Cortex of kidney (tissue), 1 donor: ENCODE measurements around the gene CCDC74B.
"Not testable (repeated sequence)": the region's sequence is repeated elsewhere in the genome, so short reads cannot be mapped to it uniquely, and the experiment has no call there.

Experiments used
- DNase-seq: peaks from one replicate; lab custom pipeline; 2025; lab: John Stamatoyannopoulos, UW

Gene CCDC74B

DNA sequence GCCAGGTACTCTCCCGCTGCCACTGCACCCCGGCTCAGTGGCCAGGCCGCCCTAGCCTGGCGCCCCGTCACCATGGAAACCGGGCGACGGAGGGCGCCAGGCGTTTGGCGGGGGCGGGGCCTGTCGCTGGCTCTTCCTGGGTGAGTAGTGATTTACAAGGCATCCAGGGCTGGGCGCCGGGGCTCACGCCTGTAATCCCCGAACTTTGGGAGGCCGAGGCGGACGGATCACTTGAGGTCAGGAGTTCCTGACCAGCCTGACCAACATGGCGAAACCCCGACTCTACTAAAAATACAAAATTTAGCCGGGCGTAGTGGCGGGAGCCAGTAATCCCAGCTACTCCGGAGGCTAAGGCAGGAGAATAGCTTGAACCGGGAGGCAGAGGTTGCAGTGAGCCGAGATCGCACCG, at the start of gene CCDC74B:
Gene CCDC74B (minus strand): TSS at position 107 of the 409 bp plus-strand sequence. CDS start 116 bp downstream, outside the sequence.
- DNase-seq = not testable (repeated sequence)

DNA sequence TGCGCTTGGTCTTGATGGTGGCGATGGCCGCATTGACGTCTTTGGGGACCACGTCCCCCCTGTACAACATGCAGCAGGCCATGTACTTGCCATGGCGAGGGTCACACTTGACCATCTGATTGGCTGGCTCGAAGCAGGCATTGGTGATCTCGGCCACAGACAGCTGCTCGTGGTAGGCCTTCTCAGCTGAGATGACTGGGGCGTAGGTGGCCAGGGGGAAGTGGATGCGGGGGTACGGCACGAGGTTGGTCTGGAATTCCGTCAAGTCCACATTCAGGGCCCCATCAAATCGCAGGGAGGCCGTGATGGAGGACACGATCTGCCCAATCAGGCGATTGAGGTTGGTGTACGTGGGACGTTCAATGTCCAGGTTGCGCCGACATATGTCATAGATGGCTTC, 48.9 kb upstream of the CCDC74B start:
- not testable (repeated sequence) for DNase-seq

GRCh38 chr2:130192451-130192850, 47.5 kb upstream of the CCDC74B start:
- not testable (repeated sequence) for DNase-seq

DNA sequence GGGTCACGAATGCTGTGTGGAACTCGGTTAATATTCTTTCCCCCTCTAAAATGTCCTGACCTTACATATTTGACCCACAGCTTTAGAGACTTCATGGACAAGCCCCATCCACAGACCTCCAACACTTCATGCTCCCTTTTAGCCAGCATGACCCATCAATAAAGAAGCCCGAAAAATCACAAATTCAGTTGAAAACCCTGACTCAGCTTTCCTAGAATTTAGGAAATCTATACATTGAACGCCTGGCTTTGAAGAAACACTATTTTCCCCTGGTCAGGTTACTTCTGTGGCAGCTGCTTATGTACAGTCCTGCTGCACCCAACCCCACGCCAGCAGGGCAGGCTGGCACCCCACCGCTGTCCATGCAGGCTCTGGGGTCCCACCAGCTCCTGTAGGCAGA, 46.4 kb upstream of the CCDC74B start:
- DNase-seq = not testable (repeated sequence)

GRCh38 chr2:130190237-130190636, 45.3 kb upstream of the CCDC74B start:
- DNase-seq = no peak

DNA sequence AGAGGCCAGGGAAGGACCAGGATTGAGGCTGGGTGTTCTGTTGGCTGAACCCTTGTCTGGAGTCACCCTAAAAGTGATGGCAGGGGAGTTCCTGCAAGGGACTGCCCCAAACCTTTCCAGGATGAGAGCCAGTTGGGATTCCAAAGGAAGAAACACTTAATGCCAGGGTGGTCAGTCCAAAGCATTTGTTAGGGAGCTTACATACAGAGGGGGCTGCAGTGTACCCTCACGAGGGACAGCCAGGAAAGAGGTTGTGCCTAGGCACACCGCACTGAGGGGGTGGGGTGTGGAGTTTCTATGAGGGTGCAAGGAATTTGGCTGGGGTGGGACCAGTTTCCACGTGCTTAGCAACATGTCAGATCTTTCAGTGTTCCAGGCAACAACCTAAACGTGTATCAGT, 44.0 kb upstream of the CCDC74B start:
- not testable (repeated sequence) for DNase-seq

- not testable (repeated sequence) for DNase-seq
Measured at GRCh38 chr2:130187859-130188792, 43.2 kb upstream of the CCDC74B start.

GRCh38 chr2:130187268-130187667, 42.4 kb upstream of the CCDC74B start:
- DNase-seq = no peak

DNA sequence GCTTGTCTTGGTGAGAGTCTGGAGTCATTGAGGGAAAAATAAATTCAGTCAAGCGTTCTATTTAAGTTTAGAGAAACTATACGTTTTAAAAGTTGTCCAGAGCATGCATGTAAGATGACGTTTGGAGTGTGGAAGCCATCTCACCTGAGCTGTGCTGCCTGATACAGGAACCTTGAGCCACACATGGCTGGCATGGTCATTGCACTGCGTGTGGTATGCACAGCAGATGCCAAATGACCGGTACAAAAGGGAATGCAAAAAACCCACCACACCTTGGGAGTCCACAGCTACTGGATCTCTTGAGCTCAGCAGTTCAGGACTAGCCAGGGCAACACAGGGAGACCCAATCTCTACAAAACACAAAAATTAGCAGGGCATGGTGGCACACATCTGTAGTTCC, 41.5 kb upstream of the CCDC74B start:
- DNase-seq = no peak

- DNase-seq = no peak
Measured at GRCh38 chr2:130185896-130186295, 41.0 kb upstream of the CCDC74B start.

- no peak for DNase-seq
Measured at GRCh38 chr2:130185436-130185835, 40.5 kb upstream of the CCDC74B start.

DNA sequence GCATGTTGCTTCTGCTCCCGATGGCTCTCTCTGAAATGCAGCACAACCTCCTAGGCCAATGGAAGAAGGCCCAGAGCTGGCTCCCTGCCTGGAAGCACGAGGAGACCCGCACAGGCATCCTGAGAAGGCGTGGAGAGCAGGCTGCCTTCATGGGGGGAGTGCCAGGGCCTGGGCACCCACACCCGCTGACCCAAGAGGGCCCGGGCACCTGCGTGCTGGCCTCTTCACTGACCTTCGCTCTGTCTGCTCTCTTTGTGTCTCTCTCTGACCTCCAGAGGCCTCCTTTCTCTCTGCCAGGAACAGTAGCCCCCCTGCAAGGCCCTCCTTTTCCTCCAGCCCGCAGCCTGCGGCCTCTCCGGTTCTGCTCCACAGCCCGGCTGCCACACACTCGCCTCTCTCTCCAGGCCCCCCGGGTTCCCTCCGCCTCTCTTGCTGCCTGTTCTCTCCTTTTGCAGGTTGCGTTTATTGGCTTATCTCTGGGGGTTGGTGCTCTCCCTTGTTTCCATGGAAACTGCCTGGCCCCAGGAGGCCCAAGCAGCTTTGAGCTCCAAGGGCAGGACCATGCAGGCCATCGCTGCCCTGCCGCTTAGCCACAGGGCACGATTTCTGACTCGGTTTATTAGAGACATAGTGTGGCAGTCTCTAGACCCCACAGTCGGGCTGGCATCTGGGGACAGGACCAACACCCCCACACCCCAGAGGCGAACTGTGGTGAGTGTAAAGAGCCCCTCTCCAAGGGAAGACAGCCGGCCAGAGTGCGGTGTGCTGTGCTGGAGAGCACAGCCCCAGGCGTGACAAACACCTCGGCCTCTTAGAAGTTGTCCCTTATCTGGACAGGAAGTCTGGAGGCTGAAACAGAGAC, 38.8 kb upstream of the CCDC74B start:
- no peak for DNase-seq

GRCh38 chr2:130182826-130183511, 38.1 kb upstream of the CCDC74B start:
- not testable (repeated sequence) for DNase-seq

DNA sequence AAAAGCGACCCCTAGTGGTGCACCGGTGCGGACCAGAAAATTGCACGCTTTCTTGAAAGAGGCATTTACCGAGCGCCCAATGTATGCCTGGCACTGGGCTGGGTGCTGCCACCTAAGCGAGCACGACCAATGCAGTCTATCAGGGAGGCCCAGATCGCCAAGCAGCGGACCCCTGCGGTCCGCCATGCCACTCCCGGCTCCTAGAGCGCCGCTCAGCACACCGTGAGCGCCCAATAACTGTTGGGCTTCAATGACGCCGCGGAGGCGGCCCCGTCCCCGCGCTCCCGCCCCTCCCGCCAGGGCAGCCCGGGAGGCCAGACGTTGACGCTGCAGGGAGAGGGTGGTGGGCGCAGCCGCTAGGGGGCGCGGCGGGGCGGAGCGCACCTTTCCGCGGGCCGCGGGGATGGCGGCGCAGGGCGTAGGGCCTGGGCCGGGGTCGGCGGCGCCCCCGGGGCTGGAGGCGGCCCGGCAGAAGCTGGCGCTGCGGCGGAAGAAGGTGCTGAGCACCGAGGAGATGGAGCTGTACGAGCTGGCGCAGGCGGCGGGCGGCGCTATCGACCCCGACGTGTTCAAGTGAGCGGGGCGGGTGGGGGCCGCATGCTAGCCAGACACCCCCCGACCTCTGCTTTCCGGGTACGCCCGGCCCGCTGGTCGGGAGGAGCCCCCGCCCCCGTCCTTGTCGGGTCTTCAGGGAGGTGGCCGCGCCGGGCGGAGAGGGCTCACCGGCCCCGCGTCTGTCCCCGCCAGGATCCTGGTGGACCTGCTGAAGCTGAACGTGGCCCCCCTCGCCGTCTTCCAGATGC, 37.2 kb upstream of the CCDC74B start, which contains the start of gene MZT2B:
Gene MZT2B (plus strand): TSS at position 383 of the 803 bp plus-strand sequence. CDS start 21 bp downstream, at position 404.
- not testable (repeated sequence) for DNase-seq

DNA sequence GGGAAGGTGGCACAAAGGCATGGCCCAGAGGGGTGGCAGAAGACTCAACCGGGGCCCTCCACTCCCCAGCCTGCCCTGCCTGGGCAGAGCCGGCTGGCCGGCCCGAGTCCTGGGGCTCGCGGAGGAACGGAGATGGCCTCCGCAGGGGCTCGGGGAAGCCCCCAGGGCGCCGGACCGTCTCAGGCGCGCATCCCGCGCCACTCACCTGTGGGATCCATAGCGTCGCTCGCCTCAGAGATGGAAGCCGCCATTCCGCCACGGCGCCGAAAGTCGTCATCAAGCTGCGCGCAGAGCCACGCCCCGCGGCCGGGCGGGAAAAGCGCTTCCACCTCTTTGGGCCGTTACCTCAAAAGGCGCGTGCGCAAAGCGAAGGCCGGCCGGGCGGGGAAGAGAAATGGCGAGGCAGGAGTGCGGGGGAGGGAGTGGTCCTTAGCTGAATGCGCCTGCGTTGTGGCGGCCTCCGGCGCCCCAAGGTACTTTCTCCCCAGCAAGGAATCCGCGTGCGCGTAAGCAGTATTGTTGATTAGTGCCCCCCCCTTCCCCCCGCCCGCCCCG, 36.5 kb upstream of the CCDC74B start, which contains the start of gene SMPD4:
Gene SMPD4 (minus strand): TSS at position 278 of the 555 bp plus-strand sequence. CDS start 5,010 bp downstream, outside the sequence.
- peak; percentile 44 for DNase-seq

GRCh38 chr2:130180404-130181324, 35.8 kb upstream of the CCDC74B start:
- DNase-seq = not testable (repeated sequence)

GRCh38 chr2:130174866-130175265, 30.0 kb upstream of the CCDC74B start:
- DNase-seq = not testable (repeated sequence)

GRCh38 chr2:130169896-130170295, 25.0 kb upstream of the CCDC74B start:
- DNase-seq = no peak

DNA sequence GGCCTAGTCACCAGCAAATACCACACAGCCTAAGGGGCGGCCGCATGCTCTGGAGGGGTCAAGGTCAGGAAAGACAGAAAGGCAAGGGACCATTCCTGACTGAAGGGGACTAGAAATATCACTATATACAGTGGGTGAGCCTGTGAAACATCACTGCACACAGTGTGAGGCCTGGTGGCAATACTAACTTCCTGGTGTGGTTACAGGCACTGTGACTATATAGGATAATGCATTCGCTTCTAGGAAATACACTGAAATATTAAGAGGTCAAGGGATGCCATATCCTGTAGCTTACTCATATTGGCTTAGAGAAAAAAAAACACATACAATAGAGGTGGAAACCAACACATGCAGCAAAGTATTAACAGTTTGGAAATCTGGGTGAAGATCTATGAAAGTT, 24.3 kb upstream of the CCDC74B start:
- DNase-seq = not testable (repeated sequence)
